GM18502 (cell line): Measurements from ENCODE around the gene CTR9.

Experiments
- ATAC-seq: cut with Tn5 transposase; IDR thresholded peaks from one replicate; pipeline ENCODE4 v1.9.1; 2021; ENCODE audit warnings: mild to moderate bottlenecking; ENCODE audit not compliant: unreplicated experiment, poor library complexity

Gene CTR9

DNA sequence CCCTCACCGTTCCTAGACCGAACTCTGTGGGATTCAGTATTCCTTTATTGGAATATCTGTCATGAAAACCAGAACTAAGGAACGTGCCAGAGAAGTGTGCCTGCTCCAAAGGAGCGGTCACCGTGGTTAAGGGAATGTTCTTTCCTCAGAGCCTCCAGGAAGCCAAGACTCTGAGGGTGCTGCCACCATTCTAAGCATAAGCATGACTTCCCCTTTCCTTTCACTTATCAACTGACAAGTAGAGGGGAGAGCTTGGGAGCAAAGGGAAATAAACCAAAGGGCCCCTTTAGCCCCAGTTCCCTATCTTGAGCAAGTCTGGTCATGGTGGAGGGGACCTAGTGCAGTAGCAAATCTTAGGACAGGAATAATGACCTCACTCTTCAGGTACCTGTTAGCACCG lies 26.8 kb downstream of the CTR9 start:
- no peak for ATAC-seq

DNA sequence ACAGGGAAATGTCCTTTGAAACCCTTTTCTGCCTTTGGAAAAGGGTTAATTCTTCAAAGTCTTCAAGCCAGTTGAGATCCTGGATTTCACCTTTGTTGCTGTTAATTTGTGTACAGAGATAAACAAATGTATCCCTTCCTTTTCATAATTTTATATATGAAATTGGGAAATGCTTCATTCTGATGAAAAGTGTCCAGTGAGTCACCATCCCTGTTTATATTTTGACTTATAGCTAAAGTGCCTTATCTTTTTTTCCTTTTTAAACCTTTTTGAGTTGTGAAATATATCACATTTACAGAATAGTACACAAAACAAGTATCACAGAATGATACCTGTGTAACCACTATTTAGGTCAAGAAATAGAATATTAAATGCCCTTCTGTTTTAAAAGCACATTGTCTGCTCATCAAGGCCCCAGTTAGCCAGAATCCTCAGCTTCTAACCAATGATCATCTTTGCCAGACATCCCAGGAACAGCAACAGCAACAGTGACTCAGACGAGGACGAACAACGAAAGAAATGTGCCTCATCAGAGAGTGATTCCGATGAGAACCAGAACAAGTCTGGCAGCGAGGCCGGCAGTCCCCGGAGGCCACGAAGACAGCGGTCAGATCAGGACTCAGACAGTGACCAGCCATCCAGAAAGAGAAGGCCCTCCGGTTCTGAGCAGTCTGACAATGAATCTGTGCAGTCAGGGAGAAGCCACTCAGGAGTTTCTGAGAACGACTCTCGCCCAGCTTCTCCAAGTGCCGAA lies 27.3 kb downstream of the CTR9 start:
- no peak for ATAC-seq

DNA sequence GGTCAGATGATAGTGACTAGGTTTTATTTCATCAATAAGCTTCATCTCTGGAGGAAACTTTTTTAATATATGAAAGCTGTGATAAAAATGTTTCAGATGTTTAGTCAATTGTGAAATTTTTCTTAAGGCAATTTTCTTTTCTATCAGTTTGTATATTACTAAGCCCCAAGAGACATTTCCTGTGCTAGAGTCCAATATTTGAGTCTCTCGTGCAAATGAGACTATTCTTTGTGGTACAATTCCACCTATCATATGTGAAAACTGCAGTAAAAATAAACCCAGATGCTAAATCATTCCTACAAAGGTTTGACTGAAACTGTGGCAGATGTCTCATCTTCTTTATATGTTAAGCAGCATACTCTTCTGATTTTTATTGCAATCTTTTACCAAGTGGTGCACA lies 28.0 kb downstream of the CTR9 start:
- ATAC-seq = no peak

DNA sequence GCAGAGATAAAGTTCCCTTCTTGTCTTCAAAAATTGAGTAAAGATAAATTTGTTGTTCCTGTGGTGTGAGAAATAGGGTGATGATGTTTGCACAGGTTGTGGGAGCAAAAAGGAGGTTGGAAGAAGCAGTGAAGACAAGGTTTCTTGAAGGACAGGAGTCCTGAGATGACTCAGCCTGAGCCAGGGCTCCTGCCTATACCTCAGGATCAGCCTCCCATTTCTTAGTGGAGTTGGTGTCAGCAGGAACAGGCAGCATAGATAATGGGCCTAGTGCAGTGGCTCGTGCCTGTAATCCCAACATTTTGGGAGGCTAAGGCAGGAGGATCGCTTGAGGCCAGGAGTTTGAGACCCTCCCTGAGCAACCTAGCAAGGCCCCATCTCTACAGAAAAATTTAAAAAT lies 29.0 kb downstream of the CTR9 start:
- no peak for ATAC-seq

GRCh38 chr11:10784232-10785145 lies 33.4 kb downstream of the CTR9 start:
- ATAC-seq = no peak

GRCh38 chr11:10785146-10785474 lies 34.1 kb downstream of the CTR9 start:
- ATAC-seq = no peak

GRCh38 chr11:10786451-10786850 lies 35.4 kb downstream of the CTR9 start:
- ATAC-seq = no peak

GRCh38 chr11:10792385-10793068 lies 41.5 kb downstream of the CTR9 start:
- ATAC-seq = peak; percentile 90

GRCh38 chr11:10793470-10794255 lies 42.6 kb downstream of the CTR9 start:
- ATAC-seq = no peak

DNA sequence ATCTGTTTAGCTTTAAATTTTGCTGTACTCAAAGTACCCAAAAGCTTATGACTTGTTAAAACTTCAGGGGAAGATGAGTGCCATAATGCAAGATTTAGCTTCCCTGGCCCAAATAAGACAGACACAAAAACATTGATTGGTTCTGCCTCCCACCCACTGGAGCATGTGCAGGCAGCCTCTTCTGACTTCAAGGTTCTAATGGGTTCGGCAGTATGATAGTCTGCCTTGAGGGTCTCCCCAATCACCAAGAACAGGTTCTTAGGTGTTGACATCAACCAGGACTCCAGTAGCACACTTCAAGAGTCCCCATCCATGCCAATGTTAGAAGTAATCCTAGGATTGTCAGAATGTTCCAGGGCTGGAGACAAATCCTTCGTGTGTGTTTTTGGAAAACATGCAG lies 45.1 kb downstream of the CTR9 start:
- ATAC-seq = no peak

DNA sequence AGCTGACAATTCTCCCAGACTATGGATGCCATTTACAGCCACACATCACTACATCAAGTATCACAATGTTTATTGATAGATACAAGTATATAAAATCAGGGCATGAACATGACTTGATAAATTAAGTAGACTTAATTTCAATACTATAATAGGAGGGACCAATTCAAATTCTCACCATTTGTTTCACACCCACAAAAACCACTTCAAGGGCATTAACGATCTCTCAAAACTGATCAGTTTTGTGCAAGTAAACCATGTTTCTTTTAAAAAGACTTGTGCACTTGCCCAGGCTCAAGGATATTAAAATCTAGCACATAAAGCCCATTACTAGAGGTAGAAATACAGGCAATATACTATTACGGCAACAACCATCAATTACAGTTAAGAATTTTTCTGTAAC lies 46.0 kb downstream of the CTR9 start:
- no peak for ATAC-seq

DNA sequence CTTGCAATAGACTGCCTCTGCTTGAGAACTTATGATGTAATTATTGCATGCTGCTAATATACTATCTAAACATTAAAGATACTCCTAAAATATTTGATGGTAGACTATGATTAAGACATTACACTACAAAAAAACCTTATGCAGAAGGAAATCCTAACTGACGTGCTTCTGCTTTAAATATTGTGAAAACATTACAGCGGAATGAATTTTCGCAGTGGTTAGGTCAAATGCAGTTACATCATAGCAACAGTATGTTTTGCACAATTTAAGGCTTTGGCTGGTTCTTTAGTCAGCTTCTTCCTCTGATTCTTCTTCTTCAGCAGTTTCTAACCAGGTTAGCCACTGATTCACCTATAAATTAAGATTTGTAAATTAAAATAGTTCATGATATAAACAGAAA lies 46.5 kb downstream of the CTR9 start:
- no peak for ATAC-seq

GRCh38 chr11:10798330-10798928 lies 47.4 kb downstream of the CTR9 start:
- ATAC-seq = no peak

DNA sequence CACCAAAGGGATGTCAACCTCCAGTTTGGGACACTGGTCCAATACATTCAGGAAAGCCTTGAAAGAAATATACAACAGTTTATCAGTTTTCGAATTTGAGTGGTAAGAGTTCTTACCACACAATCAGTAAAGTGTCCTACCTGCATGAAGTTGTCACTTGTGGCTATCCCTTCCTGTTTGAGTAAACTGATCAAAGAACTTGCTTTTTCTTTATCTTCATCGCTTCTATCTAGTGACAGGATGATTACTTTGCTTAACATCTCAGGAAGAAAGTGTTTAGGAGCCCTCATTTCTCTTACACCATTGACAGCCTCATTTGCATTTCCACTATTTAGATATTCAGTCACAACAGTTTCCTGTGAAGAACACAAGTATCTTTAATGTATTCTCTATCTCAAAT lies 49.2 kb downstream of the CTR9 start:
- ATAC-seq = no peak

GRCh38 chr11:10803676-10804075 lies 52.6 kb downstream of the CTR9 start:
- ATAC-seq = no peak

- no peak for ATAC-seq
Observed at GRCh38 chr11:10805741-10806140, 54.7 kb downstream of the CTR9 start.

DNA sequence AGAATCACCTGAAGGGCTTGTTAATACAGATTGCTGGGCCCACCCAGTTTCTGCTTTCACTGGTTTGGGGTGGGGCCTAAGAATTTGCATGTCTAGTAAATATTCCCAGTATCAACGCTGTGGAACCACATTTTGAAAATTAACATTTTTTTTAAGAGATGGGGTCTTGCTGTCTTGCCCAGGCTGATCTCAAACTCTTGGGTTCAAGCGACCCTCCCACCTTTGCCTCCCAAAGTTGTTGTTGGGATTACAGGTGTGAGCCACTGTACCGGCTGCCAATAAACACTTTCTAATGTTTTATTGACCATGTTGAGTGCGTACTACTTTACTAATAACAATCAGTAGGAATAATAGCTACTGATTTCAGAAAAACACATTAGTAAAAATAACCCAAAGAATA lies 55.2 kb downstream of the CTR9 start:
- ATAC-seq = no peak

GRCh38 chr11:10807493-10808234 lies 56.6 kb downstream of the CTR9 start:
- ATAC-seq = peak; percentile 7

- no peak for ATAC-seq
Observed at GRCh38 chr11:10808235-10808552, 57.1 kb downstream of the CTR9 start.
